ENCODE data around the gene SETD1B.

DNA sequence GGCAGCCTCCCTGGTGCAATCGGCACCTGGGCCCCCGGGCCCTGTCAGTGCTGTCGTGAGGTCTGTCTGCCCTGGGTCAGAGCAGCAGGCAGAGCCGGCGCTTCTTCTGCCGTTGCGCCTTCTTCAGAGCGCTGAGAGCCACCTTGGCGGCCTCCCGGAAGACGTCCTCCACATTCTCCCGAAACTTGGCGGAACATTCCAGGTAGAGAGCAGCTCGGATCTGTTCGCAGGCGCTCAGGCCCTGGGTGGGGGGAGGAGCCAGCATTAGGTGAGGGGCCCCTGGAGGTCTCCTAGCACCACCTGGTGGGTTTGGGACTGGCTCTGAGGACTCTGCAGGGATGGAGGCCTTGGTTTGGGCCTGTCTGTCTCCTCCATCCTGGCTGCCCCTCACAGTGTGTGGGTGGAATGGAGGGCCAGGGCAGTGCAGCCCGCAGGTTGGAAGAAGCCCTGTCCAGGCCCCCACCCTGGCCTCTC lies 24.4 kb upstream of the SETD1B start:
- TF ChIP-seq, protein P1, sequence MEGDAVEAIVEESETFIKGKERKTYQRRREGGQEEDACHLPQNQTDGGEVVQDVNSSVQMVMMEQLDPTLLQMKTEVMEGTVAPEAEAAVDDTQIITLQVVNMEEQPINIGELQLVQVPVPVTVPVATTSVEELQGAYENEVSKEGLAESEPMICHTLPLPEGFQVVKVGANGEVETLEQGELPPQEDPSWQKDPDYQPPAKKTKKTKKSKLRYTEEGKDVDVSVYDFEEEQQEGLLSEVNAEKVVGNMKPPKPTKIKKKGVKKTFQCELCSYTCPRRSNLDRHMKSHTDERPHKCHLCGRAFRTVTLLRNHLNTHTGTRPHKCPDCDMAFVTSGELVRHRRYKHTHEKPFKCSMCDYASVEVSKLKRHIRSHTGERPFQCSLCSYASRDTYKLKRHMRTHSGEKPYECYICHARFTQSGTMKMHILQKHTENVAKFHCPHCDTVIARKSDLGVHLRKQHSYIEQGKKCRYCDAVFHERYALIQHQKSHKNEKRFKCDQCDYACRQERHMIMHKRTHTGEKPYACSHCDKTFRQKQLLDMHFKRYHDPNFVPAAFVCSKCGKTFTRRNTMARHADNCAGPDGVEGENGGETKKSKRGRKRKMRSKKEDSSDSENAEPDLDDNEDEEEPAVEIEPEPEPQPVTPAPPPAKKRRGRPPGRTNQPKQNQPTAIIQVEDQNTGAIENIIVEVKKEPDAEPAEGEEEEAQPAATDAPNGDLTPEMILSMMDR (IDR thresholded peaks at IDR 0.05; ENCODE audit: poor library complexity) = no peak
- no peak for TF ChIP-seq EZH2 (IDR thresholded peaks at IDR 0.05; ENCODE audit: borderline replicate concordance)
